ENCODE results near the gene PACRG. TPM values are rescaled to one million over a fixed set of nuclear protein-coding genes. Genes with fewer than 3 reads are reported as not detected.

Gene PACRG
- total RNA-seq, 4 donors from 2014 or later = 0.29 to 1.6 (median 0.61) TPM

DNA sequence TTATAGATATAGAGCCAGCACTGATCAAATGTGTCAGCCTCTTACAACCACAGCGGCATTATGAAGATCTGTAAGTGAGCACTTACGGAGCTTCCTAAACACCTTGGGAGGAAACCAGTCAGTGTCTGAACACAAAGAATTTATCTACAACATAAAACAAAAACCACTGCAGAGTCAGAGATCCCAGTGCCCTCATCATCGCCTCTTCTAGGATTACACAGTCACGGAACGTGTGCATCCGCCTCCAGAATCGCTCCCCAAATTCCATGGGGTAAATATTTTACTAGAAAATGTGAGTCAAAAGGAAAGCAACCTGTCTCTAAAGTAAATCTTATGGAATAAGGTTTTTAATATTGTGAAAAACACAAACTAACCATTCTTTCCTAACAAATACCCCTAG, 243.6 kb downstream of the PACRG start:
- intact Hi-C loops (cut with DNase I; ENCODE audit: low total_unique reads) (loop anchor here (5.0 to 10.0 kb wide), 2 partner anchors 366 to 433 kb away; no protein-coding TSS in a partner anchor), in situ Hi-C loops (cut with MboI; ENCODE audit: low sequenced_read_pairs in 4 of 4) (no loop called here)
- H3K27ac ChIP-seq = no peak overlapping the region
- TF ChIP-seq, protein P1, sequence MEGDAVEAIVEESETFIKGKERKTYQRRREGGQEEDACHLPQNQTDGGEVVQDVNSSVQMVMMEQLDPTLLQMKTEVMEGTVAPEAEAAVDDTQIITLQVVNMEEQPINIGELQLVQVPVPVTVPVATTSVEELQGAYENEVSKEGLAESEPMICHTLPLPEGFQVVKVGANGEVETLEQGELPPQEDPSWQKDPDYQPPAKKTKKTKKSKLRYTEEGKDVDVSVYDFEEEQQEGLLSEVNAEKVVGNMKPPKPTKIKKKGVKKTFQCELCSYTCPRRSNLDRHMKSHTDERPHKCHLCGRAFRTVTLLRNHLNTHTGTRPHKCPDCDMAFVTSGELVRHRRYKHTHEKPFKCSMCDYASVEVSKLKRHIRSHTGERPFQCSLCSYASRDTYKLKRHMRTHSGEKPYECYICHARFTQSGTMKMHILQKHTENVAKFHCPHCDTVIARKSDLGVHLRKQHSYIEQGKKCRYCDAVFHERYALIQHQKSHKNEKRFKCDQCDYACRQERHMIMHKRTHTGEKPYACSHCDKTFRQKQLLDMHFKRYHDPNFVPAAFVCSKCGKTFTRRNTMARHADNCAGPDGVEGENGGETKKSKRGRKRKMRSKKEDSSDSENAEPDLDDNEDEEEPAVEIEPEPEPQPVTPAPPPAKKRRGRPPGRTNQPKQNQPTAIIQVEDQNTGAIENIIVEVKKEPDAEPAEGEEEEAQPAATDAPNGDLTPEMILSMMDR (IDR thresholded peaks at IDR 0.05 in 4 of 5, conservative IDR thresholded peaks at IDR 0.05 in 1 of 5) = no peak
- no peak for TF ChIP-seq POLR2A (IDR thresholded peaks at IDR 0.05)
- no peak overlapping the region for H3K4me3 ChIP-seq
- no peaks in the 10 kb centered on the region for H3K9me3 ChIP-seq
- H3K36me3 ChIP-seq = no peaks in the 10 kb centered on the region
- H3K27me3 ChIP-seq = no peaks in the 10 kb centered on the region
- DNase-seq = no peak
- ATAC-seq = no peak
- H3K4me1 ChIP-seq = peaks cover 24 to 33% of the 10 kb centered on the region in 2 donors

DNA sequence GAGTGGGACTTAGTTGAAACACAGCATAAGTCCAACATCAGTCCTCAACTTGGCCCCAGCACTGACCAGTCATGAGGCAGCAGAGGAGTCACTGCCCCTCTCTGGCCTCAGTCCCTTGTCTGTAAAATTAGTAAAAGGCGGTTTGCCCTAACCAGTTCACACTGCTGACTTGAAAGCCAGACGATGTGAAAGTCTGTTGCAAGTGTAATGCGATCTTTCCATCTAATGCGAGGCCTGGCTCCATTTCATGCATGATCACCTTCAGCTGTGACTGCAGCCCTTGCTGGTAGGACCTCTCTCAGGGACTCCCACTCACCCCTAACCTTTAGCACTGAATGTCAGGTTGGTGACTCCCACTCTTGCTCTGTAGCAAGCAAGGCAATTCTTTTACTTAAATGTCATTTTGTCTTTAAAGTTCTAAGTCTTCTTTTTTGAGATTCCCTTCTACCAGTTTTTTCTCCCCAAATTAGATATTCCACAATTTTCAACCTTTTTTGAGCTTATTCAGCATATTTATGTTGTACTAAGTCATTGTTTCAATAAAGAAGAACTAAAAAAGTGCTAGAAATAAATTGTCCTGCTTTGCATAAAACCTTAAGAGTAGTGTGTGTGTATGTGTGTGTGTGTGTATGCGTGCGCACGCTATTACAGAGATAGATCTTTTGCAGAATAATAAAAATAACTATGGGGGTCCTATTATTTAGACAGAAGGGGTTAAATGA, 245.5 kb downstream of the PACRG start:
- Histone ChIP-seq H3K4me1 (peaks cover 24 to 33% of the 10 kb centered on the region in 2 donors), H3K27ac (peak overlapping the region; percentile 63 to 83 (median 68)), H3K4me3 (peak overlapping the region in 2 of 4 donors; percentile 9 to 19), H3K36me3 (no peaks in the 10 kb centered on the region), H3K27me3 (no peaks in the 10 kb centered on the region), H3K9me3 (no peaks in the 10 kb centered on the region)
- in situ Hi-C loops (cut with MboI; ENCODE audit: low sequenced_read_pairs in 4 of 4) (no loop called here), intact Hi-C loops (cut with DNase I; ENCODE audit: low total_unique reads) (loop anchor here (5.0 to 10.0 kb wide), 2 partner anchors 364 to 431 kb away; no protein-coding TSS in a partner anchor)
- ATAC-seq = peak; percentile 94 to 97
- DNase-seq = peak; percentile 61 to 84
- no peak for TF ChIP-seq POLR2A (IDR thresholded peaks at IDR 0.05)
- TF ChIP-seq, protein P1 (IDR thresholded peaks at IDR 0.05 in 4 of 5, conservative IDR thresholded peaks at IDR 0.05 in 1 of 5) = no peak

DNA sequence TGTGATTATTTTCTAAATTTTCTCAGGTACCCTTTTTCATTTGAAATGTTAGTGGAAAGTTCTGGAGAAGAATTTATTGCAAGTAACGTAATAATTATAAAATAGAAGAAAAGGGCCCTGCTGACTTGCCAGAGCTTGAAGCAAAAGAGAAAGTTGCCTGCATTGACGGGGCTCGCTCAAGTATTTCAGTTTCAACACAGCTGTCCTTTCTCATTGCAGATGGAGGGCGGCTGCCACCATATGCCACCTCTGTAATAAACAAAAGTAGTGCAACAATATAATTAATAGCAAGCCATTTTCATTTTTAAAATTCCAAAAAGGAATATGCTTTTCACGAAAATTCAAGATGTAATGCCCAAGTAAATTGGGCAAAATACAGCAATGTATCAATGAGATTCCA, 246.2 kb downstream of the PACRG start:
- H3K4me3 ChIP-seq = peak overlapping the region in 3 of 4 donors; percentile 9 to 30 (median 19)
- no peaks in the 10 kb centered on the region for H3K36me3 ChIP-seq
- in situ Hi-C loops (cut with MboI; ENCODE audit: low sequenced_read_pairs in 4 of 4) = no loop called here
- no peaks in the 10 kb centered on the region for H3K9me3 ChIP-seq
- TF ChIP-seq, protein P1 (IDR thresholded peaks at IDR 0.05 in 4 of 5, conservative IDR thresholded peaks at IDR 0.05 in 1 of 5) = no peak
- no peak for TF ChIP-seq POLR2A (IDR thresholded peaks at IDR 0.05)
- peaks cover 24 to 33% of the 10 kb centered on the region in 2 donors for H3K4me1 ChIP-seq
- peak overlapping the region; percentile 63 to 83 (median 68) for H3K27ac ChIP-seq
- ATAC-seq (peak; percentile 38 to 60), DNase-seq (peak in 1 of 2 donors; percentile 54)
- no peaks in the 10 kb centered on the region for H3K27me3 ChIP-seq
- intact Hi-C loops (cut with DNase I; ENCODE audit: low total_unique reads) = loop anchor here (5.0 to 10.0 kb wide), 2 partner anchors 363 to 431 kb away; no protein-coding TSS in a partner anchor

DNA sequence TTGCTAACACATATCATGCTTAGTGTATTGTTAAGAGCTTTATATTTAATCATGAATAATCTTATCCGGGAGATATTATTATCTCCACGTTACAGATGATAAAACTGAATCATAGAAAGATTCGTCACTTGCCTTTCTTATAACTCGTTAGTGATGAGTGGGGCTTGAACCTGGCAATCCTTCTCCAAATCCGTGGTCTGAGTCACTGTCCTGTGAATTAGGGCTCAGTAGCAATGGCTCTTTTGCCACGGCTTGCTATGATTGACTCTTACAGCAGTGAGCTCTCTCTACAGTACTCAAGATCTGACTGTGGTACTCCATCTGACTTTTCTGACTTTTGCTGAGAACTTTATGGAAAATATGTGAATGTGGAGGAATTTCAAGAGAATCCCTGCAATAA, 246.9 kb downstream of the PACRG start:
- Histone ChIP-seq H3K36me3 (no peaks in the 10 kb centered on the region), H3K4me3 (no peak overlapping the region), H3K9me3 (no peaks in the 10 kb centered on the region), H3K27me3 (no peaks in the 10 kb centered on the region), H3K4me1 (peaks cover 24 to 33% of the 10 kb centered on the region in 2 donors), H3K27ac (peak overlapping the region; percentile 63 to 83 (median 68))
- TF ChIP-seq, protein P1 (IDR thresholded peaks at IDR 0.05 in 4 of 5, conservative IDR thresholded peaks at IDR 0.05 in 1 of 5) = no peak
- TF ChIP-seq POLR2A (IDR thresholded peaks at IDR 0.05) = no peak
- in situ Hi-C loops (cut with MboI; ENCODE audit: low sequenced_read_pairs in 4 of 4) = no loop called here
- DNase-seq (peak; percentile 14 to 16), ATAC-seq (peak; percentile 40 to 68)
- intact Hi-C loops (cut with DNase I; ENCODE audit: low total_unique reads) = loop anchor here (5.0 to 10.0 kb wide), 2 partner anchors 363 to 430 kb away; no protein-coding TSS in a partner anchor

Measured in gastrocnemius medialis (tissue), 4 donors.